Neural crest cell (in vitro differentiated cells): ENCODE data around the gene SH3PXD2A. TPM values are rescaled to one million over a fixed set of nuclear protein-coding genes. Genes with fewer than 3 reads are reported as not detected.
A peak's percentile ranks its signal among the peaks of the same experiment; 100 is the strongest.

ENCODE experiments used
- DNase-seq: peaks from one replicate; pipeline ENCODE4 v3.0.0; 2021; ENCODE audit warnings: low read depth, mixed read lengths, low spot score
- H3K27ac Mint-ChIP-seq: one replicate; pipeline ENCODE4 v1.8.0; 2021; ENCODE audit warnings: mild to moderate bottlenecking, mixed read lengths; ENCODE audit not compliant: unreplicated experiment
- H3K27me3 Mint-ChIP-seq: 2 replicates; pipeline ENCODE4 v1.8.0; 2021; ENCODE audit warnings: low read depth, mild to moderate bottlenecking, mixed read lengths
- H3K36me3 Mint-ChIP-seq: 2 replicates; pipeline ENCODE4 v1.8.0; 2021; ENCODE audit warnings: low read depth, mild to moderate bottlenecking, mixed read lengths
- H3K4me1 Mint-ChIP-seq: 2 replicates; pipeline ENCODE4 v1.8.0; 2021; ENCODE audit warnings: mixed read lengths
- H3K4me3 Mint-ChIP-seq: one replicate; pipeline ENCODE4 v1.8.0; 2021; ENCODE audit warnings: mild to moderate bottlenecking, mixed read lengths
- H3K9me3 Mint-ChIP-seq: 2 replicates; pipeline ENCODE4 v1.8.0; 2021; ENCODE audit warnings: mixed read lengths
- CTCF ChIP-seq: fragments of 200-600 bp; sonication (generic); conservative IDR thresholded peaks from 2 replicates; pipeline ENCODE4 v1.5.0; 2021; ENCODE audit warnings: antibody characterized with exemption, mild to moderate bottlenecking
- total RNA-seq: library from RNA; stranded (reverse); gene quantifications from 2 replicates; pipeline ENCODE4 v1.2.1, GENCODE V29; 2021

Gene SH3PXD2A
- total RNA-seq, 1 donor from 2014 or later, result 22.8 TPM

GRCh38 chr10:103856797-103857170, 1.4 kb upstream of the SH3PXD2A start:
- no peak for DNase-seq
- peak overlapping the region; percentile 83 for H3K4me3 Mint-ChIP-seq
- peaks cover 5% of the 10 kb centered on the region for H3K27me3 Mint-ChIP-seq
- TF ChIP-seq CTCF, result no peak
- H3K36me3 Mint-ChIP-seq, result no peaks in the 10 kb centered on the region
- H3K4me1 Mint-ChIP-seq, result peaks cover 56% of the 10 kb centered on the region
- H3K27ac Mint-ChIP-seq, result no peak overlapping the region
- no peaks in the 10 kb centered on the region for H3K9me3 Mint-ChIP-seq

DNA sequence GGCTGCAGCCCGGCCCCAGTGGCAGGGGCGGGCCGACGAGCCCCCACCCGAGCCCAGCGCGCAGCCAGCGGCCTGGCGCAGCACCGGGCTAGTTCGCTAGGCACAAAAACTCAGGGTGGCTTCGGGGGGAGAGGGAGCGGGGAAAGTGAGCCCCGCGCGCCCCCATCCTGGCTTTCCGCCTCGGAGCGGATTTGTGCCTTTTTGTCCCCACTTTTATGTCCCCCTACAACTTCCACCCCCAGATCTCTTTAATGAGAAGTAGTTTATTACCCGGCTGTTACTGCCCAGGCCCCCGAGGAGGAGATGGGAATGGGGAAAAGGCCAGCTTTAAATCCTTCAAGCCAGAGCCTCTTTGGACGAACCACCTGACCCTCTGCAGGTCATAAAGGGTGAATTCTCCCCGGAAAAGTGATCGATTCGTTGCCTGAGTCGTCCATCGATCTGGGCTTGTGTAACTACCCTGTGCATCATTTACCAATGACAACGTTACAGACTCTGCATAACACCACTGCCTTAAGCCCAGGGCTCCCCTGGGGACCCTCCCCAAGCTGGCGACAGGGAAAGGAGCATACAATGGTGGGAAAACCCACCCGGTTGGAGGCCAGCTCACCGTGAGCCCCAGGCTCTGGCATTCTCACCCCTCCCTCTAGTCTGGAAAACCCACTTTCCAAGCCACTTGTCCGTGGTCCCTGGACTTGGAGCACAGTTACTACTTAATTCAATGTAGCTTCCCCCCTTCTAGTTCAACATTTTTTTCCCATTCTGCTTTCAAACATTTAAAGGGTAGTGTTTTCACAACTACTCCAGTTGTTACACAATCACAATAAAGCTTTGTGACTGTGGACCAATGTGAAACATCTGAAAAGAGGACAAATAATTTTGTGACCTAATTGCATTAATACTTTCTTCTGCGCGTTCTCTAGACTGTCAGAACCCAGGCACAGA, 748 bp upstream of the SH3PXD2A start:
- Mint-ChIP-seq H3K36me3 (no peaks in the 10 kb centered on the region), H3K4me3 (peak overlapping the region; percentile 83), H3K27ac (no peak overlapping the region), H3K4me1 (peaks cover 62% of the 10 kb centered on the region), H3K9me3 (no peaks in the 10 kb centered on the region), H3K27me3 (peaks cover 5% of the 10 kb centered on the region)
- no peak for TF ChIP-seq CTCF
- DNase-seq, result no peak

DNA sequence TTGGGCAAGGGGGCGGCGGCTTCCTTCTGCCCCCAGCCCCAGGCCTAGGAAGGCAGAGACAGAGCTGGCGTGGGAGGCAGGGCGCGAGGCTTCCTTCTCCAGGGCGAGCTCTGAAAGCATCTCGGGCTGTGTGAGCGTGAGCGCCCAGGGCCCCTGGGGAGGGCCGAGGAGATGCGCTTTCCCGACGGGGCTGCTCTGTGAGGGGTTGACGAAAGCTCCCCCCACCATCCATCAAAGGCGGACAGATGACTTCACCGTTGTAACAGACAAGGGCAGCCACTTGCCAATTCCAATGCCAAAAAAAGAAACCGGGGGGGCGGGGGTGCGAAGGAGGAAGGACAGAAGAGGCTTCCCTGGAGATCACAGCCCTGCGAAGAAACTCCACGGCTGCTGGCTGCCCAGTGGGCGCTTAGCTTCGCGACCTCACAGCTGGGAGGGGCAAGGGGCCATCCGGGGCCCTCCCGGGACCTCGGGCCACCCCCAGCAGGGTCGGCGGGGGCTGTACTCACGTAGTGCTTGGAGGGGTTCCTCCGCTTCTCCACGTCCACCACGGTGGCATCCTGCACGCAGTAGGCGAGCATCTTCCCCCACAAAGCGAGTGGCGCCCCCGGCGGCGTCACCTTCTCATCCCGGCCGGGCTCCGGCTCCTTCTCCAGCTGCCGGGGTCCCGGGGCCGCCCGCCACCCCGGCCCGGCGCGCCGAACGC, 537 bp downstream of the SH3PXD2A start:
- H3K27ac Mint-ChIP-seq, result peak overlapping the region; percentile 82
- no peaks in the 10 kb centered on the region for H3K36me3 Mint-ChIP-seq
- H3K4me1 Mint-ChIP-seq, result peaks cover 73% of the 10 kb centered on the region
- no peaks in the 10 kb centered on the region for H3K9me3 Mint-ChIP-seq
- peaks cover 5% of the 10 kb centered on the region for H3K27me3 Mint-ChIP-seq
- peak overlapping the region; percentile 95 for H3K4me3 Mint-ChIP-seq
- peak; percentile 53 for DNase-seq
- peak; percentile 40 for TF ChIP-seq CTCF

DNA sequence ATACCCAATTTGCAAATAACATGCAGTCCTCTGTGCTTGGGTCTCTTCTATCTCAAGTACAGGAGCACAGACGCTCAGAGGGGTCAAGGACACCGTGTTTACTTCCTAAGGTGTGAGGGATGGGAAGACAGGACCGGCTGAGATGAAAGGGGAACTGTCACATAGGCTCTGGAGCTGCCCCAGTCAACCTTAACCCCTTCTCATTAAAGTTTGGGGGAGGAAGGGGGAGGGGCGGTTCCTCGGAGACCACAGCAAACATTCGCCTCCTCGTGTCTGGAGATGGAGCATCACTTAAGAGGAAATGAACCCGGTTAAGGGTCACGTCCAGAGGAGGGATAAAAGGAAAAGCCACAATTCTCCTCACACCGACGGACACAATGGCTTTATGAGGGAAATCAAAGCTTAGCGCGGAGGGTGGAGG, 1.1 kb downstream of the SH3PXD2A start:
- peaks cover 72% of the 10 kb centered on the region for H3K4me1 Mint-ChIP-seq
- TF ChIP-seq CTCF, result no peak
- no peaks in the 10 kb centered on the region for H3K9me3 Mint-ChIP-seq
- H3K27me3 Mint-ChIP-seq, result peaks cover 5% of the 10 kb centered on the region
- DNase-seq, result peak; percentile 57
- peak overlapping the region; percentile 95 for H3K4me3 Mint-ChIP-seq
- H3K27ac Mint-ChIP-seq, result peak overlapping the region; percentile 82
- H3K36me3 Mint-ChIP-seq, result no peaks in the 10 kb centered on the region

DNA sequence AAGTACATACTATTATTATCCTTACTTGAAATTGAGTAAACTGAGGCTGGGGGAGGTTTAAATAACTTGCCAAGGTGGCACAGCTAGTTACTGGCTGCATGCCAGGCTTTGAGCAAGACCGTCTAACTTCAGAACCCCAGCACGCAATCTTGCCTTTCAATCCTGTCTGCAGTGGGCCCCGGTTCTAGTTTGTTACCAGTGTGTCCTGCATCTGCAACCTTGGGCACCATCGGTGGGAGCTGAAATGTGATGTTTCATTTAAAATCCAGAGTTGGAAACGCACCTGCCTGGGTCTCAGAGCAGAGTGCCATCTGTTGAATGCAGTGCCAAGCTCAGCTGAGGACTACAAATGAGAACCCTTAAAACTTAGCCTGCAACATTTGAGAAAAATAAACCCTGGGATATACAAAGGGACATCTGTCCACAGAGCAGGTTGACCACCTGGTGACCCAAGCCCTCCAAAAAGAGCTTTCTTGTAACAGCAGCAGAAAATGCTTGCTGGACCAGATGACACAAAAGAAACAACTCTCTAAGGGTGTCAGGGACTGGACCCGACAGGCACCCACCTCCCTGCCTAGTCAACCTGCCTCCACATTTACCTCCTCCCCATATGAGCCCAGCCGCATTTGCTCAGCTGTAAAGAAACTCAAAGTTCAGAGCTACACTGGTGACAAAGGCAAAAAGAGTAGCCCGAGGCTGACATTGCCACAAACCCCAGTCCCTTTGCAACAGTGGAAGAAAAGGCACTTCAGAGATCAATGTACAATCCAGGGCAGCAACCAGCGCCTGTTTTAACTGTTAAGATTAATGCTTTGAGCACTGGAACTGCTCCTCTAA, 1.7 kb downstream of the SH3PXD2A start:
- DNase-seq, result no peak
- Mint-ChIP-seq H3K36me3 (peaks cover under 1% of the 10 kb centered on the region), H3K27me3 (peaks cover 5% of the 10 kb centered on the region), H3K27ac (peak overlapping the region; percentile 82), H3K9me3 (no peaks in the 10 kb centered on the region), H3K4me3 (peak overlapping the region; percentile 95), H3K4me1 (peaks cover 70% of the 10 kb centered on the region)
- no peak for TF ChIP-seq CTCF
